HEK293T (cell line): Measurements from ENCODE around the gene OR8H2.

ENCODE experiments used
- ARNT ChIP-seq: fragments of 450-650 bp; IDR thresholded peaks from 2 replicates; pipeline ENCODE4 v1.6.1; 2017; ENCODE audit warnings: mild to moderate bottlenecking
- BHLHE40 ChIP-seq: fragments of 450-650 bp; IDR thresholded peaks from 2 replicates; pipeline ENCODE4 v1.6.1; 2016; ENCODE audit warnings: mild to moderate bottlenecking, moderate library complexity, borderline replicate concordance
- FOXK2 ChIP-seq: fragments of 450-650 bp; IDR thresholded peaks from 2 replicates; pipeline ENCODE4 v1.6.1; 2016; ENCODE audit warnings: mild to moderate bottlenecking
- FOXM1 ChIP-seq: fragments of 450-650 bp; IDR thresholded peaks from 2 replicates; pipeline ENCODE4 v1.6.1; 2017; ENCODE audit warnings: mild to moderate bottlenecking, borderline replicate concordance
- HDGF ChIP-seq: fragments of 450-650 bp; IDR thresholded peaks from 2 replicates; pipeline ENCODE4 v1.6.1; 2017; ENCODE audit warnings: antibody characterized with exemption, borderline replicate concordance
- L3MBTL2 ChIP-seq: fragments of 450-650 bp; conservative IDR thresholded peaks from 2 replicates; pipeline ENCODE4 v1.6.1; 2016; ENCODE audit warnings: mild to moderate bottlenecking
- LEF1 ChIP-seq: fragments of 450-650 bp; IDR thresholded peaks from 2 replicates; pipeline ENCODE4 v1.6.1; 2017; ENCODE audit warnings: mild to moderate bottlenecking, borderline replicate concordance
- NFRKB ChIP-seq: fragments of 450-650 bp; IDR thresholded peaks from 2 replicates; pipeline ENCODE4 v1.6.1; 2016; ENCODE audit warnings: mild to moderate bottlenecking, moderate library complexity
- SP1 ChIP-seq: fragments of 450-650 bp; IDR thresholded peaks from 2 replicates; pipeline ENCODE4 v1.6.1; 2017
- TARDBP ChIP-seq: fragments of 450-650 bp; IDR thresholded peaks from 2 replicates; pipeline ENCODE4 v1.6.1; 2016
- TF ChIP-seq, protein P1 (sequence below): fragments of 450-650 bp; IDR thresholded peaks from 2 replicates; pipeline ENCODE4 v1.6.1; 2016

DNA sequence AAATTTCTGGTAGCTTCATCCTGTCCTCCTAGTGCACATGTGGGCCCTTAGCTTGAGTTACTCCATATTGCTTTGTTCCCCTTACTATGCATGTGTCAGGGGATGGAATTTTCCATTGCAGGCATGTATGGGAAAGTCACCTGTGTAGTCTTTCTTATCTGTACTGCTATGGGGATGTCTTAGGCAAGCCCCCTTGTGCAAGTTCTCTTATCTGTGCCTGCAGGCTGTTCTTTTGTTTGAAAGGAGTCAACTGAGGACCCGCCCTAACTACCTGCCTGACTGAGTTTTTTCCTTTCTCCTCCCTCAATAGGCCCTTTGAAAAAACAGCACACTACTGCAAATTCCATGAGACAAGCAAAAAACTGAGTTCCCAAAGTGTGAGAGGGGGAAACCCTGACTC is 47.9 kb downstream of the OR8H2 start:
- TF ChIP-seq ARNT (no peak), FOXM1 (no peak), NFRKB (no peak), SP1 (no peak), LEF1 (no peak), HDGF (no peak), TARDBP (no peak), BHLHE40 (no peak), L3MBTL2 (no peak), FOXK2 (no peak)
- TF ChIP-seq, protein P1, sequence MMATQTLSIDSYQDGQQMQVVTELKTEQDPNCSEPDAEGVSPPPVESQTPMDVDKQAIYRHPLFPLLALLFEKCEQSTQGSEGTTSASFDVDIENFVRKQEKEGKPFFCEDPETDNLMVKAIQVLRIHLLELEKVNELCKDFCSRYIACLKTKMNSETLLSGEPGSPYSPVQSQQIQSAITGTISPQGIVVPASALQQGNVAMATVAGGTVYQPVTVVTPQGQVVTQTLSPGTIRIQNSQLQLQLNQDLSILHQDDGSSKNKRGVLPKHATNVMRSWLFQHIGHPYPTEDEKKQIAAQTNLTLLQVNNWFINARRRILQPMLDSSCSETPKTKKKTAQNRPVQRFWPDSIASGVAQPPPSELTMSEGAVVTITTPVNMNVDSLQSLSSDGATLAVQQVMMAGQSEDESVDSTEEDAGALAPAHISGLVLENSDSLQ = no peak
